Hematopoietic multipotent progenitor cell treated with erythropoietin and hydrocortisone succinate and interleukin-3 and kit ligand, for 15 days (in vitro differentiated cells): ENCODE results near the gene KRTAP19-2.
"Not testable (repeated sequence)": the region's sequence is repeated elsewhere in the genome, so short reads cannot be mapped to it uniquely, and the experiment has no call there.

Experiments
- DNase-seq: peaks from one replicate; pipeline ENCODE4 v3.0.0-alpha.2; 2015; ENCODE audit warnings: low spot score

Gene KRTAP19-2

GRCh38 chr21:30487336-30487735 lies at the start of gene KRTAP19-2:
KRTAP19-2 (minus strand) TSS chr21:30487436; CDS start chr21:30487348, 88 bp downstream.
- no peak for DNase-seq

GRCh38 chr21:30518876-30519275 lies 31.6 kb upstream of the KRTAP19-2 start:
- no peak for DNase-seq

- DNase-seq: no peak
These were observed 28.4 kb upstream of the KRTAP19-2 start for GRCh38 chr21:30515681-30516080.

- not testable (repeated sequence) for DNase-seq
These were observed 18.5 kb upstream of the KRTAP19-2 start for GRCh38 chr21:30505621-30506205.

- DNase-seq: no peak
These were observed 14.8 kb upstream of the KRTAP19-2 start, which contains the start of gene KRTAP19-5 for GRCh38 chr21:30502041-30502440. KRTAP19-5 (minus strand) TSS chr21:30502141; CDS start chr21:30502090, 51 bp downstream.

- DNase-seq: no peak
These were observed 9.8 kb upstream of the KRTAP19-2 start, which contains the start of gene KRTAP19-4 for GRCh38 chr21:30497065-30497464. KRTAP19-4 (minus strand) TSS chr21:30497165; CDS start chr21:30497110, 55 bp downstream.

GRCh38 chr21:30491963-30492428 lies 4.8 kb upstream of the KRTAP19-2 start, which contains the start of gene KRTAP19-3:
KRTAP19-3 (minus strand) TSS chr21:30492013; CDS start chr21:30491957, 56 bp downstream.
- no peak for DNase-seq

- DNase-seq: no peak
These were observed 1.1 kb downstream of the KRTAP19-2 start for GRCh38 chr21:30486180-30486579.

- DNase-seq: no peak
These were observed 5.1 kb downstream of the KRTAP19-2 start for GRCh38 chr21:30482130-30482529.

GRCh38 chr21:30480145-30480544 lies 7.1 kb downstream of the KRTAP19-2 start, which contains the start of gene KRTAP19-1:
KRTAP19-1 (minus strand) TSS chr21:30480367; CDS start chr21:30480317, 50 bp downstream.
- DNase-seq: no peak

GRCh38 chr21:30479259-30479658 lies 8.0 kb downstream of the KRTAP19-2 start:
- DNase-seq: no peak

GRCh38 chr21:30478004-30478403 lies 9.2 kb downstream of the KRTAP19-2 start:
- DNase-seq: no peak

- no peak for DNase-seq
These were observed 18.1 kb downstream of the KRTAP19-2 start for GRCh38 chr21:30468900-30469714.

- no peak for DNase-seq
These were observed 23.5 kb downstream of the KRTAP19-2 start for GRCh38 chr21:30463713-30464112.

GRCh38 chr21:30448514-30448913 lies 38.7 kb downstream of the KRTAP19-2 start:
- DNase-seq: no peak

- DNase-seq: no peak
These were observed 40.2 kb downstream of the KRTAP19-2 start for GRCh38 chr21:30447056-30447455.

- no peak for DNase-seq
These were observed 43.0 kb downstream of the KRTAP19-2 start for GRCh38 chr21:30444204-30444603.

GRCh38 chr21:30443226-30443625 lies 44.0 kb downstream of the KRTAP19-2 start:
- DNase-seq: no peak

- DNase-seq: no peak
These were observed 47.3 kb downstream of the KRTAP19-2 start, which contains the start of gene KRTAP15-1 for GRCh38 chr21:30439975-30440374. KRTAP15-1 (plus strand) TSS chr21:30440275; CDS start chr21:30440328, 53 bp downstream.
